Kidney (tissue), 14 donors: ENCODE data around the gene SLC18B1. TPM values are rescaled to one million over a fixed set of nuclear protein-coding genes. Genes with fewer than 3 reads are reported as not detected.
A peak's percentile ranks its signal among the peaks of the same experiment; 100 is the strongest.

ENCODE experiments used
- DNase-seq, 5 donors: peaks; one replicate each; pipeline ENCODE4 v3.0.0-alpha.2; 2013 to 2020
- FAIRE-seq: peaks from 2 replicates; lab custom pipeline; 2012; peaks lifted over from hg19 to GRCh38; lab: Jason Lieb, UNC
- H3K27ac ChIP-seq, 2 donors: one replicate each; pipeline ENCODE4 v1.7.0; 2013; ENCODE audit warnings: low read depth in 2 of 2, low read length in 2 of 2, inconsistent platforms in 1 of 2
- H3K27me3 ChIP-seq: one replicate; pipeline ENCODE4 v1.7.1; 2013; ENCODE audit warnings: low read length, inconsistent platforms; ENCODE audit not compliant: control insufficient read depth, insufficient read depth
- H3K36me3 ChIP-seq, 3 donors: one replicate each; pipeline versions ENCODE4 v1.7.0 to v1.7.1; 2013; ENCODE audit warnings: low read length in 3 of 3, control low read depth in 1 of 3, inconsistent platforms in 1 of 3; ENCODE audit not compliant: insufficient read depth in 3 of 3, control insufficient read depth in 2 of 3
- H3K4me1 ChIP-seq, 3 donors: one replicate each; pipeline versions ENCODE4 v1.7.0 to v1.7.1; 2013; ENCODE audit warnings: low read length in 3 of 3, inconsistent platforms in 1 of 3, low read depth in 1 of 3; ENCODE audit not compliant: control insufficient read depth in 2 of 3, insufficient read depth in 2 of 3
- H3K4me3 ChIP-seq, 3 donors: one replicate each; pipeline versions ENCODE4 v1.7.0 to v1.8.1; 2013; ENCODE audit warnings: low read length in 3 of 3, control low read depth in 1 of 3, inconsistent platforms in 1 of 3
- H3K9ac ChIP-seq, 3 donors: one replicate each; pipeline versions ENCODE4 v1.7.0 to v1.7.1; 2013; ENCODE audit warnings: low read length in 3 of 3, control low read depth in 1 of 3, inconsistent platforms in 1 of 3
- H3K9me3 ChIP-seq, 3 donors: one replicate each; pipeline versions ENCODE4 v1.7.0 to v1.7.1; 2013; ENCODE audit warnings: low read length in 3 of 3, control low read depth in 1 of 3, inconsistent platforms in 1 of 3; ENCODE audit not compliant: control insufficient read depth in 2 of 3, insufficient read depth in 1 of 3
- CTCF ChIP-seq: IDR thresholded peaks from 3 replicates; pipeline ENCODE4 v1.5.1; 2012; ENCODE audit warnings: mild to moderate bottlenecking, moderate library complexity, borderline replicate concordance; ENCODE audit not compliant: insufficient read depth; ENCODE audit errors: extremely low read depth
- intact Hi-C: fragments of 100-400 bp; cut with DNase I; formaldehyde crosslinking; loops from one replicate; pipeline ENCODE4 v1.11.1; 2022
- polyA plus RNA-seq: library from polyadenylated mRNA; stranded (reverse); fragments of 350-450 nt; fragmentation: Illumina TruSeq; extraction: RNeasy Lipid Tissue Mini Kit (QIAGEN cat#74804); gene quantifications from one replicate; pipeline ENCODE4 v1.2.3, GENCODE V29; 2014; ENCODE audit warnings: low read depth, low replicate concordance; ENCODE audit not compliant: insufficient read depth
- total RNA-seq: library from RNA; stranded (reverse); fragmentation: NEBNext Ultra II Directional; extraction: Animal tissue kit (Norgen Biotek cat#: 25700); gene quantifications from one replicate; pipeline ENCODE4 v1.2.1, GENCODE V29; 2021
- donor health status: control.
- donor health status: control.
- donor health status: control.
- donor health status: control.
- donor health status: control.
- donor health status: DM: yes; HTN: yes; CAD: no.
- donor health status: Normal renal cell carcinoma (clear cell type).

Gene SLC18B1
- total and polyA plus RNA-seq, 2 donors from 2014 or later = 16.9 to 17.2 TPM

- no peak for TF ChIP-seq CTCF
- Histone ChIP-seq H3K27ac (no peak overlapping the region), H3K27me3 (no peaks in the 10 kb centered on the region), H3K9ac (no peak overlapping the region), H3K4me3 (no peak overlapping the region), H3K9me3 (no peaks in the 10 kb centered on the region), H3K4me1 (no peaks in the 10 kb centered on the region), H3K36me3 (peaks cover 0 to 14% (median 2%) of the 10 kb centered on the region in 3 donors)
- FAIRE-seq (no peak), DNase-seq (peak in 1 of 5 donors; percentile 24)
- intact Hi-C loops = no loop called here
Measured at GRCh38 chr6:132790450-132790849, 8.0 kb downstream of the SLC18B1 start.

GRCh38 chr6:132789396-132789776, 9.1 kb downstream of the SLC18B1 start:
- H3K4me3 ChIP-seq = no peak overlapping the region
- H3K36me3 ChIP-seq = peaks cover 0 to 14% (median 2%) of the 10 kb centered on the region in 3 donors
- TF ChIP-seq CTCF = no peak
- FAIRE-seq (no peak), DNase-seq (no peak)
- no peaks in the 10 kb centered on the region for H3K27me3 ChIP-seq
- no peaks in the 10 kb centered on the region for H3K4me1 ChIP-seq
- no peak overlapping the region for H3K27ac ChIP-seq
- intact Hi-C loops = no loop called here
- no peak overlapping the region for H3K9ac ChIP-seq
- H3K9me3 ChIP-seq = no peaks in the 10 kb centered on the region

GRCh38 chr6:132788658-132789395, 9.6 kb downstream of the SLC18B1 start:
- FAIRE-seq (no peak), DNase-seq (no peak)
- H3K36me3 ChIP-seq = peaks cover 0 to 14% (median 2%) of the 10 kb centered on the region in 3 donors
- no peaks in the 10 kb centered on the region for H3K4me1 ChIP-seq
- H3K9ac ChIP-seq = no peak overlapping the region
- H3K4me3 ChIP-seq = no peak overlapping the region
- TF ChIP-seq CTCF = no peak
- no peaks in the 10 kb centered on the region for H3K9me3 ChIP-seq
- intact Hi-C loops = no loop called here
- no peak overlapping the region for H3K27ac ChIP-seq
- no peaks in the 10 kb centered on the region for H3K27me3 ChIP-seq
